Trophoblast cell (in vitro differentiated cells and primary cell): ENCODE data around the gene DENND1A.
A peak's percentile ranks its signal among the peaks of the same experiment; 100 is the strongest.

Experiments used
- DNase-seq, 2 donors: peaks; one replicate each; pipeline ENCODE4 v3.0.0-alpha.2; 2016
- H2AFZ ChIP-seq: 2 replicates; pipeline ENCODE4 v1.6.1; 2013; ENCODE audit warnings: low read length, moderate library complexity, mild to moderate bottlenecking; ENCODE audit not compliant: insufficient read depth, poor library complexity
- H2AK5ac ChIP-seq: 2 replicates; pipeline ENCODE4 v1.6.1; 2013; ENCODE audit warnings: mild to moderate bottlenecking, low read length
- H2BK120ac ChIP-seq: 2 replicates; pipeline ENCODE4 v1.6.1; 2013; ENCODE audit warnings: low read length, mild to moderate bottlenecking, moderate library complexity; ENCODE audit not compliant: insufficient read depth, poor library complexity
- H2BK12ac ChIP-seq: 2 replicates; pipeline ENCODE4 v1.6.1; 2013; ENCODE audit warnings: mild to moderate bottlenecking, low read length, moderate library complexity
- H2BK5ac ChIP-seq: 2 replicates; pipeline ENCODE4 v1.6.1; 2013; ENCODE audit warnings: low read length, low read depth, moderate library complexity, mild to moderate bottlenecking; ENCODE audit not compliant: poor library complexity
- H3K14ac ChIP-seq: 2 replicates; pipeline ENCODE4 v1.6.1; 2013; ENCODE audit warnings: mild to moderate bottlenecking, low read length
- H3K18ac ChIP-seq: 2 replicates; pipeline ENCODE4 v1.6.1; 2013; ENCODE audit warnings: mild to moderate bottlenecking, low read length
- H3K23ac ChIP-seq: 2 replicates; pipeline ENCODE4 v1.6.1; 2013; ENCODE audit warnings: low read length
- H3K27ac ChIP-seq: 2 replicates; pipeline ENCODE4 v1.5.1; 2013; ENCODE audit warnings: low read depth, mild to moderate bottlenecking, inconsistent platforms, low read length, moderate library complexity
- H3K27me3 ChIP-seq: 2 replicates; pipeline ENCODE4 v1.6.1; 2013; ENCODE audit warnings: inconsistent platforms, mild to moderate bottlenecking, low read length, moderate library complexity; ENCODE audit not compliant: insufficient read depth
- H3K36me3 ChIP-seq, 2 experiments: 1 replicate in 1 of 2; 2 replicates in 1 of 2; pipeline ENCODE4 v1.6.1; 2013; ENCODE audit warnings: low read length in 2 of 2, mild to moderate bottlenecking in 2 of 2, moderate library complexity in 1 of 2; ENCODE audit not compliant: insufficient read depth in 2 of 2, control insufficient read depth in 1 of 2
- H3K4ac ChIP-seq: 2 replicates; pipeline ENCODE4 v1.6.1; 2013; ENCODE audit warnings: low read depth, mild to moderate bottlenecking, low read length, moderate library complexity
- H3K4me1 ChIP-seq, 2 experiments: 1 replicate in 1 of 2; 2 replicates in 1 of 2; pipeline ENCODE4 v1.6.1; 2013; ENCODE audit warnings: low read length in 2 of 2, mild to moderate bottlenecking in 2 of 2, moderate library complexity in 1 of 2; ENCODE audit not compliant: insufficient read depth in 2 of 2, control insufficient read depth in 1 of 2
- H3K4me2 ChIP-seq: 2 replicates; pipeline ENCODE4 v1.6.1; 2013; ENCODE audit warnings: inconsistent platforms, mild to moderate bottlenecking, low read length, moderate library complexity
- H3K4me3 ChIP-seq: 2 replicates; pipeline ENCODE4 v1.5.1; 2013; ENCODE audit warnings: mild to moderate bottlenecking, low read depth, low read length, inconsistent platforms
- H3K79me1 ChIP-seq: one replicate; pipeline ENCODE4 v1.6.1; 2013; ENCODE audit warnings: low read length
- H3K79me2 ChIP-seq: 2 replicates; pipeline ENCODE4 v1.6.1; 2013; ENCODE audit warnings: low read length, mild to moderate bottlenecking; ENCODE audit not compliant: control insufficient read depth, insufficient read depth, poor library complexity
- H3K9ac ChIP-seq: 2 replicates; pipeline ENCODE4 v1.6.1; 2013; ENCODE audit warnings: mild to moderate bottlenecking, low read length
- H3K9me3 ChIP-seq: 2 replicates; pipeline ENCODE4 v1.6.1; 2013; ENCODE audit warnings: low read depth, mild to moderate bottlenecking, control low read depth, inconsistent platforms, low read length; ENCODE audit not compliant: insufficient read depth
- H4K12ac ChIP-seq: 2 replicates; pipeline ENCODE4 v1.6.1; 2013; ENCODE audit warnings: low read depth, mild to moderate bottlenecking, low read length, moderate library complexity
- H4K8ac ChIP-seq: 2 replicates; pipeline ENCODE4 v1.6.1; 2013; ENCODE audit warnings: low read depth, mild to moderate bottlenecking, low read length, moderate library complexity
- H4K91ac ChIP-seq: one replicate; pipeline ENCODE4 v1.6.1; 2013; ENCODE audit warnings: low read depth, mild to moderate bottlenecking, low read length, moderate library complexity
- WGBS: extraction: QIAGEN DNeasy Blood & Tissue Kit; methylation state at CpG from one replicate; pipeline ENCODE4 v1.1.7; 2013; ENCODE audit warnings: missing lambda C conversion rate; ENCODE audit not compliant: insufficient read length, insufficient coverage; ENCODE audit errors: extremely low coverage; 5-methylcytosine and 5-hydroxymethylcytosine counted together

Gene DENND1A

DNA sequence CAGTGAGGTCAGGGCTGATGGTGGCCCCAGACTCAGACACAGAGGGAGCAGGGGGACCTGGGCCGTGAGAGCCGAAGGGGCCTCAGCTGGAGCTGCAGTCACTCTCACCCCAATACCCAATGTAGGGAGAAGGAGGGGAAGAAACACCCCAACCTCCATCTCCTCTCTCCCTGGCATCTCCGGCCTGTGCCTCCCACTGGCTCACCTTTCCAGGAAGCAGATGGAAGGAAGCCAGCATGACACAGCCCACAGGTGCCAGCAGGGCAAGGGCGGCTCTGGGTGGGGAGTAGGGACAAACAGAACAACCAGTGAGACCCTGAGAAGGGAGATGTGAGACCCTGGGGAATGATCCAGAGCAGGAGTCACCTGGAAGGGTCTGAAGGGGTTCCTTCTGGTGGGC is 576.9 kb downstream of the DENND1A start:
- H3K9me3 ChIP-seq = peaks cover 3% of the 10 kb centered on the region
- H3K9ac ChIP-seq = no peak overlapping the region
- no peak overlapping the region for H2BK5ac ChIP-seq
- no peak overlapping the region for H4K8ac ChIP-seq
- WGBS = no CpG with 5 or more reads among the region's 4 CpGs
- no peak overlapping the region for H3K18ac ChIP-seq
- peaks cover 19 to 22% of the 10 kb centered on the region in 2 experiments for H3K4me1 ChIP-seq
- no peak overlapping the region for H3K23ac ChIP-seq
- H4K91ac ChIP-seq = no peak overlapping the region
- no peak overlapping the region for H2BK12ac ChIP-seq
- no peak overlapping the region for H2AFZ ChIP-seq
- H3K27ac ChIP-seq = no peak overlapping the region
- H4K12ac ChIP-seq = no peak overlapping the region
- H2AK5ac ChIP-seq = no peak overlapping the region
- H3K4me2 ChIP-seq = no peak overlapping the region
- no peaks in the 10 kb centered on the region for H3K27me3 ChIP-seq
- H3K4ac ChIP-seq = no peak overlapping the region
- H3K4me3 ChIP-seq = no peak overlapping the region
- no peak overlapping the region for H3K14ac ChIP-seq
- H3K36me3 ChIP-seq = no peaks in the 10 kb centered on the region
- no peak for DNase-seq
- no peak overlapping the region for H2BK120ac ChIP-seq
- peaks cover 4% of the 10 kb centered on the region for H3K79me1 ChIP-seq
- H3K79me2 ChIP-seq = peaks cover 3% of the 10 kb centered on the region

DNA sequence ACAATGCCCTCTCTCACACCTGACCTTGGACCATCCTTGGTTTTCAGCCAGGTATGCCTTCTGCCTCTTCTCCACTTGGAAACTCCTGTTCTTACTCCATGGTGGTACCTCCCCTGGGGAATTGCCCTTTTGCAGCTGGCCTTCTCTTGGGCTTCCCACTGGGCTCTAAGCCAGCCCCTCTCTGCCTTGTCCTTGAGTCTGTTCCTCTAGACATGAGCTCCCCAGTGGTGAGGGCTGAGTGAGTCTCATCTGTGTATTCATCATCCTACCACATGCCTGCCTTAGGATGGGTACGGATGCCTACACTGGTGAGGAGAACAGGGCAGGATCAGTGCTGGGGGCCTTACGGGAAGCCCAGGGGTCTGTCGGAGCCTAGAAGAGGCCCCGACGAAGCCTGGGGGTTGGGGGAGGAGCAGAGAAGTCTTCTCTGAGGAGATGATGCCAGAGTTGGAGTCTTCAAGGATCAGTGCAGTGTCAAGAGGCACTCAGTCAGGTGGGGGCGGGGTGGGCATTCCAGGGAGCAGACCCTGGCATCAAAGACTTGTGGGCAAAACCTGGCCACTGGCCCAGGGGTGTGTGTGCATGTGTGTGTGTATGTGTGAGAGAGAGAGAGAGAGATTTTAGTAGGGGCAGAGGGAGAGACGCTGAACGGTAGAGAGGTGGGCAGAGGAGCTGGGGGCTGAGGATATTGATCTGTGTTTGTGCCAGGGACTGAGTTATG is 579.2 kb downstream of the DENND1A start:
- no peaks in the 10 kb centered on the region for H3K79me2 ChIP-seq

DNA sequence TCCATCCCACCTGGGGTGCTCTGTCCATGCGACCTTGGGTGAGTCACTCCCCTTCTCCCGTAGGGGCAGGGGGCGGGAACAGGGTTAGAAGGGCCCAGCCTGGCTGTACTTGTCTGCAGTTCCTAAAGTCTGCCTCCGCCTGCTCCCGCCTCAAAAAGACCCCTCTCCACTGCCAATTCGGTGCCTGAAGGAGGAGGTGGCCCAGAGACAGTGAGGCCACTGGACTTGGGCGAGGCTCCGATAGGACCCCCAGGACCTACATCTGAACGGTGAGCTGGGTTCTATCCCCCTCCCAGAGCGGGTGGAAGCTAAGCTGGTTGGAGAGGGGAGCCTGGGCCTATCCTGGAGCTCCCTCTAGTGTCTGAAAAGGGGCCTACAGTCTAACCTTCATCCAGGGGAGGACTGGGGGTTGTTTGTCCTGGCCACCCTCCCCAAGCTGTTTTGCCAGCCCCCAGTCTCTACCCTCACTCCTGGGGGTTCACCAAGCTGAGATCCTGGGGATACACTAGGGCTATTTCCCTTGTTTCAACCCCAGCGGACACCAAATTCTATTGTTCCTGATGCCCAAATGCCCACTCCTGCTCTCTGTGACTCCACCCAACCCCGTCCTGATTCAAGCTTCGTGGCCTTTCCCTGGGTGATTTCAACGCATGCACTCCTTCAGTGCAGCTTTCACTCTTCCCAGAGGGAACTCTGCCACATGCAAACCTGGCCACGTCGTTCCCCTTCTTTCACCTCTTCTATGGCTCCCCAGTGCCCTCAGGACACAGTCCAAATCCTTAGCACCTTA is 580.0 kb downstream of the DENND1A start:
- Histone ChIP-seq H3K27ac (no peak overlapping the region), H4K12ac (no peak overlapping the region), H3K23ac (no peak overlapping the region), H3K4ac (no peak overlapping the region), H3K14ac (no peak overlapping the region), H4K8ac (no peak overlapping the region), H3K4me3 (no peak overlapping the region), H2BK5ac (no peak overlapping the region), H3K36me3 (no peaks in the 10 kb centered on the region), H3K4me2 (peak overlapping the region; percentile 37), H2AK5ac (no peak overlapping the region), H3K79me2 (no peaks in the 10 kb centered on the region), H4K91ac (no peak overlapping the region), H2BK120ac (no peak overlapping the region), H3K18ac (no peak overlapping the region), H3K4me1 (peaks cover 4 to 5% of the 10 kb centered on the region in 2 experiments), H3K9ac (no peak overlapping the region), H3K79me1 (no peaks in the 10 kb centered on the region), H3K9me3 (peaks cover 7% of the 10 kb centered on the region), H2BK12ac (no peak overlapping the region), H2AFZ (no peak overlapping the region), H3K27me3 (no peaks in the 10 kb centered on the region)
- no CpG with 5 or more reads among the region's 16 CpGs for WGBS
- peak; percentile 18 to 74 for DNase-seq

More for the DNA sequence above, 579.2 kb downstream of the DENND1A start:
- Histone ChIP-seq H2AK5ac (no peak overlapping the region), H3K23ac (no peak overlapping the region), H3K79me1 (no peaks in the 10 kb centered on the region), H2BK5ac (no peak overlapping the region), H4K12ac (no peak overlapping the region), H3K27ac (no peak overlapping the region), H3K27me3 (no peaks in the 10 kb centered on the region), H3K9me3 (peaks cover 7% of the 10 kb centered on the region), H3K4ac (no peak overlapping the region), H2AFZ (no peak overlapping the region), H2BK120ac (no peak overlapping the region), H3K4me2 (no peak overlapping the region), H3K9ac (no peak overlapping the region), H3K18ac (no peak overlapping the region), H3K36me3 (no peaks in the 10 kb centered on the region), H4K8ac (no peak overlapping the region), H3K4me3 (no peak overlapping the region), H4K91ac (no peak overlapping the region), H2BK12ac (no peak overlapping the region), H3K14ac (no peak overlapping the region), H3K4me1 (peaks cover 5 to 12% of the 10 kb centered on the region in 2 experiments)
- WGBS = no CpG with 5 or more reads among the region's 8 CpGs
- DNase-seq = no peak

DNA sequence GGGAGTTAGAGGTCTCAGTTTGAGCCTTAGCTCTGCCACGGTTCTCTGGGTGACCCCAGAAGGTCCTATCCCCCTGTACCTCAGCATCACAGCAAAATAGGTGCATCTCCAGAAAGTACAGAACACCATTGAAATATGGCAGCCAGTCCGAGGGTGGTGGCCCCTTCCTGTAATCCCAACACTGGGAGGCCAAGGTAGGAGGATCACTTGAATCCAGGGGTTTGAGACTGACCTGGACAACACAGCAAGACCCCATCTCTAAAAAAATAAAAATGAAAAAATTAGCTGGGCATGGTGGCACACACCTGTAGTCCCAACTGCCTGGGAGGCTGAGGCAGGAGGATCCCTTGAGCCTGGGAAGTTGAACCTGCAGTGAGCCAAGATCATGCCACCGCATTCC is 580.9 kb downstream of the DENND1A start:
- Histone ChIP-seq H2AFZ (no peak overlapping the region), H2BK5ac (no peak overlapping the region), H3K18ac (no peak overlapping the region), H3K27me3 (no peaks in the 10 kb centered on the region), H3K79me2 (no peaks in the 10 kb centered on the region), H3K4ac (no peak overlapping the region), H3K9me3 (peaks cover 7% of the 10 kb centered on the region), H3K9ac (no peak overlapping the region), H3K23ac (no peak overlapping the region), H2AK5ac (no peak overlapping the region), H4K91ac (no peak overlapping the region), H3K36me3 (no peaks in the 10 kb centered on the region), H3K4me2 (no peak overlapping the region), H3K14ac (no peak overlapping the region), H3K27ac (no peak overlapping the region), H3K79me1 (no peaks in the 10 kb centered on the region), H2BK120ac (no peak overlapping the region), H3K4me3 (no peak overlapping the region), H4K8ac (no peak overlapping the region), H2BK12ac (no peak overlapping the region), H4K12ac (no peak overlapping the region), H3K4me1 (peaks cover 4 to 5% of the 10 kb centered on the region in 2 experiments)
- no peak for DNase-seq
- no CpG with 5 or more reads among the region's 3 CpGs for WGBS
